Adrenal gland (tissue), 12 donors: ENCODE data around the gene SCG5. TPM values are rescaled to one million over a fixed set of nuclear protein-coding genes. Genes with fewer than 3 reads are reported as not detected.
A peak's percentile ranks its signal among the peaks of the same experiment; 100 is the strongest.

Source experiments
- DNase-seq, 7 donors: peaks; one replicate each; pipeline ENCODE4 v3.0.0-alpha.2; 2019 to 2020
- H3K27ac ChIP-seq, 5 donors: fragments of 200-600 bp; sonication (generic) in 4 of 5; 1 replicate in 3 of 5; 2 replicates in 2 of 5; pipeline versions ENCODE4 v1.5.1 to v1.8.0; 2016 to 2020; ENCODE audit warnings: mild to moderate bottlenecking in 1 of 5
- H3K27me3 ChIP-seq: fragments of 200-600 bp; 2 replicates; pipeline ENCODE4 v1.8.0; 2021
- H3K36me3 ChIP-seq, 2 donors: fragments of 200-600 bp; replicated peaks in 1 of 2; 1 replicate in 1 of 2; 2 replicates in 1 of 2; pipeline versions ENCODE4 v1.5.1 to v1.8.0; 2018 to 2022
- H3K4me1 ChIP-seq, 2 donors: fragments of 200-600 bp; replicated peaks in 1 of 2; 1 replicate in 1 of 2; 2 replicates in 1 of 2; pipeline versions ENCODE4 v1.5.1 to v1.8.0; 2018 to 2021
- H3K4me3 ChIP-seq, 4 donors: fragments of 200-600 bp; sonication (generic) in 3 of 4; one replicate each; pipeline ENCODE4 v1.5.1; 2016 to 2018
- H3K9me3 ChIP-seq, 3 donors: fragments of 200-600 bp; sonication (generic) in 1 of 3; replicated peaks in 1 of 3; 1 replicate in 2 of 3; 2 replicates in 1 of 3; pipeline versions ENCODE4 v1.5.1 to v1.8.0; 2016 to 2021
- CTCF ChIP-seq, 6 experiments: fragments of 450-650 bp in 4 of 6; fragments of 200-600 bp in 2 of 6; sonication (generic) in 1 of 6; IDR thresholded peaks; 1 replicate in 5 of 6; 2 replicates in 1 of 6; pipeline versions ENCODE4 v1.5.1 to v1.8.0; 2016 to 2021; ENCODE audit warnings: antibody characterized with exemption in 6 of 6, mild to moderate bottlenecking in 2 of 6, moderate library complexity in 1 of 6
- POLR2A ChIP-seq, 2 donors: fragments of 450-650 bp; IDR thresholded peaks; one replicate each; pipeline ENCODE4 v1.6.1; 2017; ENCODE audit warnings: antibody characterized with exemption in 2 of 2, mild to moderate bottlenecking in 2 of 2, moderate library complexity in 1 of 2
- WGBS, 4 donors: extraction: QIAGEN DNeasy Blood & Tissue Kit in 2 of 4; methylation state at CpG; one replicate each; pipeline versions ENCODE4 v1.1.5 to v1.1.7; 2013 to 2017; 5-methylcytosine and 5-hydroxymethylcytosine counted together
- intact Hi-C, 2 donors: fragments of 100-400 bp; cut with DNase I; formaldehyde crosslinking; loops; one replicate each; pipeline versions ENCODE4 v1.14.1 to v1.15.0; 2022 to 2023
- polyA plus RNA-seq, 3 donors: library from polyadenylated mRNA; stranded (reverse); fragments of 200-250 nt in 2 of 3; fragments of 350-450 nt in 1 of 3; fragmentation: Illumina TruSeq in 1 of 3; extraction: RNeasy Lipid Tissue Mini Kit (QIAGEN cat#74804) in 1 of 3; gene quantifications; one replicate each; pipeline ENCODE4 v1.2.3, GENCODE V29; 2013 to 2014
- total RNA-seq, 9 donors: library from RNA; depleted of rRNA in 4 of 9; stranded (reverse); fragments of >200 nt in 4 of 9; fragments of 120-200 nt in 1 of 9; fragmentation: NEBNext Ultra II Directional in 1 of 9; extraction: Animal tissue kit (Norgen Biotek cat#: 25700) in 1 of 9; gene quantifications; one replicate each; pipeline versions ENCODE4 v1.1.0 to v1.2.4, GENCODE V29; 2013 to 2023
- donor health status: healthy with polysubstance abuse.
- donor health status: Bipolar disorder and iron deficiency.
- donor health status: DM: yes; HTN: yes; CAD: no.
- donor health status: DM: no; HTN: no; CAD: no.
- donor health status: DM: no; HTN: no; CAD: no.
- donor health status: DM: yes; HTN: yes; CAD: no.

Gene SCG5
- total and polyA plus RNA-seq, 12 donors, result 0.52 to 102 (median 34.0) TPM; not detected in 2

- Histone ChIP-seq H3K27ac (no peak overlapping the region), H3K36me3 (no peaks in the 10 kb centered on the region), H3K4me3 (peak overlapping the region in 1 of 4 donors; percentile 41), H3K9me3 (no peaks in the 10 kb centered on the region), H3K27me3 (peaks cover 68% of the 10 kb centered on the region), H3K4me1 (peaks cover 0 to 15% of the 10 kb centered on the region in 2 donors)
- intact Hi-C loops, result no loop called here
- 2 to 3% (median 2%) methylated on average over 26 to 60 of the region's 60 CpGs for WGBS, 4 donors
- no peak for TF ChIP-seq CTCF (IDR thresholded peaks at IDR 0.05)
- no peak for TF ChIP-seq POLR2A (IDR thresholded peaks at IDR 0.05)
- DNase-seq, result no peak
These were observed 76.8 kb downstream of the SCG5 start for GRCh38 chr15:32718227-32718820.

GRCh38 chr15:32718821-32719716 lies 77.6 kb downstream of the SCG5 start:
- no peak for DNase-seq
- TF ChIP-seq POLR2A (IDR thresholded peaks at IDR 0.05), result no peak
- TF ChIP-seq CTCF (IDR thresholded peaks at IDR 0.05), result no peak
- H3K27ac ChIP-seq, result no peak overlapping the region
- intact Hi-C loops, result no loop called here
- peaks cover 60% of the 10 kb centered on the region for H3K27me3 ChIP-seq
- peak overlapping the region in 1 of 4 donors; percentile 41 for H3K4me3 ChIP-seq
- WGBS, 4 donors, result 3 to 8% (median 4%) methylated on average over 9 to 70 of the region's 70 CpGs
- peaks cover 0 to 15% of the 10 kb centered on the region in 2 donors for H3K4me1 ChIP-seq
- no peaks in the 10 kb centered on the region for H3K36me3 ChIP-seq
- no peaks in the 10 kb centered on the region for H3K9me3 ChIP-seq

GRCh38 chr15:32721596-32721995 lies 80.1 kb downstream of the SCG5 start:
- WGBS, 4 donors, result 73 to 76% (median 75%) methylated on average over 6 of the region's 6 CpGs
- Histone ChIP-seq H3K36me3 (no peaks in the 10 kb centered on the region), H3K9me3 (no peaks in the 10 kb centered on the region), H3K27ac (no peak overlapping the region), H3K4me1 (peaks cover 0 to 15% of the 10 kb centered on the region in 2 donors), H3K27me3 (peaks cover 39% of the 10 kb centered on the region), H3K4me3 (no peak overlapping the region)
- intact Hi-C loops, result no loop called here
- TF ChIP-seq POLR2A (IDR thresholded peaks at IDR 0.05), result no peak
- TF ChIP-seq CTCF (IDR thresholded peaks at IDR 0.05), result no peak
- no peak for DNase-seq

- H3K4me3 ChIP-seq, result no peak overlapping the region
- no peak for DNase-seq
- H3K27me3 ChIP-seq, result peaks cover 34% of the 10 kb centered on the region
- TF ChIP-seq CTCF (IDR thresholded peaks at IDR 0.05) (no peak), POLR2A (IDR thresholded peaks at IDR 0.05) (no peak)
- no peaks in the 10 kb centered on the region for H3K36me3 ChIP-seq
- no peak overlapping the region for H3K27ac ChIP-seq
- H3K9me3 ChIP-seq, result no peaks in the 10 kb centered on the region
- intact Hi-C loops, result no loop called here
- H3K4me1 ChIP-seq, result peaks cover 0 to 12% of the 10 kb centered on the region in 2 donors
These were observed 80.6 kb downstream of the SCG5 start for GRCh38 chr15:32722136-32722535.
